A549 treated with ZK216348 at 1 μM for 4 hours (cell line): ENCODE results near the gene TXNDC15. TPM values are rescaled to one million over a fixed set of nuclear protein-coding genes. Genes with fewer than 3 reads are reported as not detected.

ENCODE experiments used
- total RNA-seq: library from RNA; stranded (reverse); fragments of 200-300 nt; extraction: Qiagen RNA extraction; gene quantifications from 5 replicates; pipeline ENCODE4 v1.2.3, GENCODE V29; 2022; ENCODE audit warnings: low read depth

Gene TXNDC15, protein sequence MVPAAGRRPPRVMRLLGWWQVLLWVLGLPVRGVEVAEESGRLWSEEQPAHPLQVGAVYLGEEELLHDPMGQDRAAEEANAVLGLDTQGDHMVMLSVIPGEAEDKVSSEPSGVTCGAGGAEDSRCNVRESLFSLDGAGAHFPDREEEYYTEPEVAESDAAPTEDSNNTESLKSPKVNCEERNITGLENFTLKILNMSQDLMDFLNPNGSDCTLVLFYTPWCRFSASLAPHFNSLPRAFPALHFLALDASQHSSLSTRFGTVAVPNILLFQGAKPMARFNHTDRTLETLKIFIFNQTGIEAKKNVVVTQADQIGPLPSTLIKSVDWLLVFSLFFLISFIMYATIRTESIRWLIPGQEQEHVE
- 52.6 to 59.6 TPM (median 54.5 TPM) in 5 replicates for total RNA-seq

GRCh38 chr5:134873987-134874830, at the start of gene TXNDC15:
TXNDC15 (plus strand) TSS chr5:134874371; CDS start chr5:134874428, 57 bp downstream.

GRCh38 chr5:134845852-134846640, 28.1 kb upstream of the TXNDC15 start, which contains the start of gene C5orf24:
C5orf24 (plus strand) TSS chr5:134845968; CDS start chr5:134854901, 8,933 bp downstream.

GRCh38 chr5:134904610-134905245, 30.6 kb downstream of the TXNDC15 start, which contains the start of gene PCBD2:
PCBD2 (plus strand) TSS chr5:134905131; CDS start chr5:134905140, 9 bp downstream.

Other genes starting within 250 kb of the TXNDC15 start
- 47.2 to 75.5 TPM (median 55.1 TPM) in 5 replicates for gene SAR1B, start 241.5 kb upstream of the TXNDC15 start, total RNA-seq
- 9.9 to 17.1 TPM (median 13.7 TPM) in 5 replicates for gene SEC24A, start 225.6 kb upstream of the TXNDC15 start, total RNA-seq
- gene CAMLG, start 135.8 kb upstream of the TXNDC15 start, total RNA-seq = 17.7 to 30.1 TPM (median 27.9 TPM) in 5 replicates
- 54.9 to 90.0 TPM (median 64.9 TPM) in 5 replicates for gene DDX46, start 115.6 kb upstream of the TXNDC15 start, total RNA-seq
- 18.1 to 24.3 TPM (median 22.6 TPM) in 5 replicates for gene C5orf24, start 28.4 kb upstream of the TXNDC15 start, total RNA-seq
- gene PCBD2, start 30.8 kb downstream of the TXNDC15 start, total RNA-seq = 9.4 to 15.6 TPM (median 10.0 TPM) in 5 replicates
- 0.20 to 0.57 TPM (median 0.40 TPM) in 5 replicates for gene CATSPER3, start 93.5 kb downstream of the TXNDC15 start, total RNA-seq
- 14.2 to 38.1 TPM (median 36.5 TPM) in 5 replicates for gene PITX1, start 159.9 kb downstream of the TXNDC15 start, total RNA-seq